Measurements from ENCODE around the gene DDX1. TPM values are rescaled to one million over a fixed set of nuclear protein-coding genes. Genes with fewer than 3 reads are reported as not detected.

Gene DDX1
- total and polyA plus RNA-seq, 2 of the 4 experiments (the other 2 are of a cell fraction) = 73.6 to 74.9 TPM

DNA sequence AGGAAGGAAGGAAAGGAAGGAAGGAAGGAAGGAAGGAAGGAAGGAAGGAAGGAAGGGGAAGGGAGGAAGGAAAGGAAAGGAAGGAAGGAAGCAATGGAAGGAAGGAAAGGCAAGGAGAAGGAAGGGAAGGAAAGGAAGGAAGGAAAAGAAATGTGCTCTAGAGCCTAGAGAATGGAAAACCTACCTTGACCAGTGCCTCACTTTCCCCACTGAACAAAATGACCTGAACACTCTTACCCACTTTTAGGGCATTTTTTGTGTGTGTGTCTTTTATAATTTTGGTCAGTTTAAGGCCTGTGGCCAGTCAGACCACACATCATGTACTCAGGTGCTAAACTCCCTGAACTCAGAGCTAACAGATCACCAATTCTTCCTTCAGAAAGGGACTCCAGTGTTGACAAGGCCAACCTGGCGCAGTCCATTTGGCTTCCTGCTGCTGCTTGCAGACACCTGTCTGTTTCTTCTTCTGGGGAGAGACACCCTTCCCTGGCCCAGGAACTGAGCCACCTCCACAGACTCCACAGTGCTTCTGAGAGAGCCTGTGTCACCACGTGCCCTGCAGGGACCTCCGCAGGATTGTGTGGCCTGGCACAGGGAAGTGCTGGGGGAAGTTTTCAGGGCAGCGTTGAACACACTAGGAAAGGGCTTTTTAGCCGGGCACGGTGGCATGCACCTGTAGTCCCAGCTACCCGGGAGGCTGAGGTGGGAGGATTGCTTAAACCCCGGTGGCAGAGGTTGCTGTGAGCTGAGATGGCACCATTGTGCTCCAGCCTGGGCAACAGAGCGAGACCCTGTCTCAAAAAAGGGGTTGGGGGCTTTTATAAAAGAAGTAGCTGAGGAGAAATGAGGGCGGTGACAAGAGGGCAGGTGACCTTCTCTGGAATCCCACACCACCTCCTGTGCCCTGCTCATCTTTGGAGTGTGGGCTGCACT is 57.2 kb downstream of the DDX1 start:
- ATAC-seq (ENCODE audit: low read depth) (no peak), DNase-seq (no peak)
- Histone ChIP-seq H3K4me2 (ENCODE audit: low read depth, low read length) (no peak overlapping the region), H4K5ac (ENCODE audit: low read depth, low read length) (no peak overlapping the region), H4K20me1 (ENCODE audit: insufficient read depth, low read length) (no peaks in the 10 kb centered on the region), H4K91ac (ENCODE audit: insufficient read depth, low read depth, low read length) (no peak overlapping the region), H2AK5ac (ENCODE audit: low read depth, low read length) (no peak overlapping the region), H3K14ac (replicated peaks; ENCODE audit: low read depth, low read length) (no peak overlapping the region), H3K9me3 (ENCODE audit: control insufficient read depth, insufficient read depth, low read length) (no peaks in the 10 kb centered on the region), H4K8ac (ENCODE audit: low read depth in 2 of 2, low read length in 2 of 2) (no peak overlapping the region), H3K79me1 (ENCODE audit: low read depth in 1 of 2, low read length in 2 of 2) (no peaks in the 10 kb centered on the region), H2BK120ac (ENCODE audit: low read depth, low read length) (no peak overlapping the region), H3K56ac (ENCODE audit: extremely low read depth, insufficient read depth, low read length) (no peak overlapping the region), H2AFZ (replicated peaks; ENCODE audit: low read length, poor library complexity) (no peak overlapping the region), H2BK15ac (ENCODE audit: low read depth, low read length) (no peak overlapping the region), H3K4ac (ENCODE audit: low read depth, low read length) (no peak overlapping the region), H3K9me1 (ENCODE audit: insufficient read depth, low read length) (no peaks in the 10 kb centered on the region), H3K27me3 (ENCODE audit: control insufficient read depth, insufficient read depth, low read length) (peaks cover 1% of the 10 kb centered on the region; the same call in 1 of the 2 replicates), H2BK5ac (ENCODE audit: low read depth, low read length, poor library complexity, severe bottlenecking) (no peak overlapping the region), H3K23ac (ENCODE audit: low read depth, low read length) (no peak overlapping the region), H2BK20ac (ENCODE audit: low read depth, low read length) (no peak overlapping the region), H2AK9ac (replicated peaks; ENCODE audit: low read depth, low read length, poor library complexity) (no peak overlapping the region), H3K9ac (ENCODE audit: low read depth, low read length) (no peak overlapping the region), H3K4me3 (ENCODE audit: insufficient read depth, low read depth, low read length) (no peak overlapping the region), H3K27ac (ENCODE audit: insufficient read depth, low read length) (no peak overlapping the region), H3K4me1 (ENCODE audit: control insufficient read depth, insufficient read depth, low read length) (no peaks in the 10 kb centered on the region), H3K36me3 (ENCODE audit: control insufficient read depth, insufficient read depth, low read length) (no peaks in the 10 kb centered on the region), H3K18ac (ENCODE audit: low read depth, low read length) (no peak overlapping the region)
- CTCF ChIA-PET = no interaction called here
- 61% methylated on average over 4 of the region's 10 CpGs; no CpG with 5 or more reads in 1 of the 2 experiments for WGBS, 2 experiments (ENCODE audit: extremely low coverage in 2 of 2, insufficient read length in 1 of 2)
- no TSS peak for BruUV-seq (replicated peaks)
- TF ChIP-seq SMC3 (IDR thresholded peaks at IDR 0.05; ENCODE audit: low read depth, low read length) (no peak), MAZ (IDR thresholded peaks at IDR 0.05; ENCODE audit: borderline replicate concordance, low read depth, low read length) (no peak), RCOR1 (IDR thresholded peaks at IDR 0.05; ENCODE audit: insufficient replicate concordance, low read length) (no peak), MXI1 (IDR thresholded peaks at IDR 0.05; ENCODE audit: borderline replicate concordance, low read depth, low read length) (no peak), NFE2L2 (IDR thresholded peaks at IDR 0.05; ENCODE audit: low read depth, low read length) (no peak), RFX5 (IDR thresholded peaks at IDR 0.05; ENCODE audit: low read depth, low read length) (no peak), CHD1 (IDR thresholded peaks at IDR 0.05; ENCODE audit: low read depth, low read length) (no peak), RAD21 (IDR thresholded peaks at IDR 0.05; ENCODE audit: low read length) (no peak), CEBPB (IDR thresholded peaks at IDR 0.05; ENCODE audit: low read depth, low read length) (no peak), FOS (IDR thresholded peaks at IDR 0.05; ENCODE audit: low read depth, low read length) (no peak), MAFK (IDR thresholded peaks at IDR 0.05; ENCODE audit: low read depth, low read length) (no peak), POLR2A (IDR thresholded peaks at IDR 0.05; ENCODE audit: low read depth, low read length) (no peak)
- TF ChIP-seq, protein P1, sequence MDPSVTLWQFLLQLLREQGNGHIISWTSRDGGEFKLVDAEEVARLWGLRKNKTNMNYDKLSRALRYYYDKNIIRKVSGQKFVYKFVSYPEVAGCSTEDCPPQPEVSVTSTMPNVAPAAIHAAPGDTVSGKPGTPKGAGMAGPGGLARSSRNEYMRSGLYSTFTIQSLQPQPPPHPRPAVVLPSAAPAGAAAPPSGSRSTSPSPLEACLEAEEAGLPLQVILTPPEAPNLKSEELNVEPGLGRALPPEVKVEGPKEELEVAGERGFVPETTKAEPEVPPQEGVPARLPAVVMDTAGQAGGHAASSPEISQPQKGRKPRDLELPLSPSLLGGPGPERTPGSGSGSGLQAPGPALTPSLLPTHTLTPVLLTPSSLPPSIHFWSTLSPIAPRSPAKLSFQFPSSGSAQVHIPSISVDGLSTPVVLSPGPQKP (IDR thresholded peaks at IDR 0.05; ENCODE audit: borderline replicate concordance, low read depth, low read length) = no peak
- TF ChIP-seq, protein P2, sequence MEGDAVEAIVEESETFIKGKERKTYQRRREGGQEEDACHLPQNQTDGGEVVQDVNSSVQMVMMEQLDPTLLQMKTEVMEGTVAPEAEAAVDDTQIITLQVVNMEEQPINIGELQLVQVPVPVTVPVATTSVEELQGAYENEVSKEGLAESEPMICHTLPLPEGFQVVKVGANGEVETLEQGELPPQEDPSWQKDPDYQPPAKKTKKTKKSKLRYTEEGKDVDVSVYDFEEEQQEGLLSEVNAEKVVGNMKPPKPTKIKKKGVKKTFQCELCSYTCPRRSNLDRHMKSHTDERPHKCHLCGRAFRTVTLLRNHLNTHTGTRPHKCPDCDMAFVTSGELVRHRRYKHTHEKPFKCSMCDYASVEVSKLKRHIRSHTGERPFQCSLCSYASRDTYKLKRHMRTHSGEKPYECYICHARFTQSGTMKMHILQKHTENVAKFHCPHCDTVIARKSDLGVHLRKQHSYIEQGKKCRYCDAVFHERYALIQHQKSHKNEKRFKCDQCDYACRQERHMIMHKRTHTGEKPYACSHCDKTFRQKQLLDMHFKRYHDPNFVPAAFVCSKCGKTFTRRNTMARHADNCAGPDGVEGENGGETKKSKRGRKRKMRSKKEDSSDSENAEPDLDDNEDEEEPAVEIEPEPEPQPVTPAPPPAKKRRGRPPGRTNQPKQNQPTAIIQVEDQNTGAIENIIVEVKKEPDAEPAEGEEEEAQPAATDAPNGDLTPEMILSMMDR (conservative IDR thresholded peaks at IDR 0.05; ENCODE audit: low read depth, low read length) = no peak
- TF ChIP-seq, protein P3, sequence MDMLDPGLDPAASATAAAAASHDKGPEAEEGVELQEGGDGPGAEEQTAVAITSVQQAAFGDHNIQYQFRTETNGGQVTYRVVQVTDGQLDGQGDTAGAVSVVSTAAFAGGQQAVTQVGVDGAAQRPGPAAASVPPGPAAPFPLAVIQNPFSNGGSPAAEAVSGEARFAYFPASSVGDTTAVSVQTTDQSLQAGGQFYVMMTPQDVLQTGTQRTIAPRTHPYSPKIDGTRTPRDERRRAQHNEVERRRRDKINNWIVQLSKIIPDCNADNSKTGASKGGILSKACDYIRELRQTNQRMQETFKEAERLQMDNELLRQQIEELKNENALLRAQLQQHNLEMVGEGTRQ (IDR thresholded peaks at IDR 0.05; ENCODE audit: low read depth, low read length) = no peak
- dilution Hi-C loops (cut with HindIII; ENCODE audit: low sequenced_read_pairs, unreplicated experiment) (no loop called here), intact Hi-C loops (cut with micrococcal nuclease) (no loop called here), in situ Hi-C loops (cut with MboI; ENCODE audit: low sequenced_read_pairs) (loop anchor here (5.0 kb wide), 1 partner anchor 863 kb away; no protein-coding TSS in a partner anchor)
- POLR2A ChIA-PET (ENCODE audit: unreplicated experiment) = no interaction called here

Data from IMR-90 (cell line).